Measurements from ENCODE around the gene TMPRSS11E.
"Not testable (repeated sequence)": the region's sequence is repeated elsewhere in the genome, so short reads cannot be mapped to it uniquely, and the experiment has no call there.

The TMPRSS11E gene

DNA sequence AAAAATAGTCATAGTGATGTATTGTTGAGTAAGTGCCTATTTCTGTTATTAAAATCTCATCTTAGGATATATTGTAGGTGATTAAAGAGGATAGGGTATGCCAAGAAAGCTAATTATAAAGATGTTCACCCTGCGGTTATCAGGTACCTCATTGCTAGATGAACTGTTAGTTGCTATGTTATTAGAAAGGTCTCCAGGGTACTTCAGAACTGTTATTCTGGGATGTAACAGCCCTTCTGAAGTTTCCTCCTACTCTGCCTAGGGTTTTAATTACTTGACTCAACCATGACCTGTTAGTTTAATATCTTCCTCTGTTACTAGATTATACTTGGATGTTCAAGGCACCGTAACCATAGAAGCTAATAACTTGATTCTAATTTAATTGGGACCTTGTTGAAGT, 15.4 kb downstream of the TMPRSS11E start:
- DNase-seq: no peak

GRCh38 chr4:68463796-68464195, 16.5 kb downstream of the TMPRSS11E start:
- no peak for DNase-seq

DNA sequence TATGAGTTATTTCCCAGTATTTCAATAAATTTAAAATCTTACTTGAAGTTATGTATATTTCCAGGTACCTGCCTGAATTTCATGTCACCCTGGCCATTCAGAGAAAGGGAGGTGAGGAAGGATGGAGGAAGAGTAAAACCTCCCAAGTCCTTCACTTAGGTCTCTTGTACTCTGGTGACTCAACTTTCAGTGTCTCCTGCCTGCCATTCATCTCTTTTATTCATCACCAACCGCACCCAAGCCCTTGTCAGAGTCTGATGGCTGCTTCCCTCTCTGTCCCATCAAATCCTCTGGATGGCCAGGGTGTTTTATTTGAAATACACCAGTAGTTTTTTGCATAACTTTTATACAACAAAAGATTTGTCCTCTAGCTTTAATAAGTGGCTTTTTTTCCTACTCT, 17.8 kb downstream of the TMPRSS11E start:
- DNase-seq: no peak

DNA sequence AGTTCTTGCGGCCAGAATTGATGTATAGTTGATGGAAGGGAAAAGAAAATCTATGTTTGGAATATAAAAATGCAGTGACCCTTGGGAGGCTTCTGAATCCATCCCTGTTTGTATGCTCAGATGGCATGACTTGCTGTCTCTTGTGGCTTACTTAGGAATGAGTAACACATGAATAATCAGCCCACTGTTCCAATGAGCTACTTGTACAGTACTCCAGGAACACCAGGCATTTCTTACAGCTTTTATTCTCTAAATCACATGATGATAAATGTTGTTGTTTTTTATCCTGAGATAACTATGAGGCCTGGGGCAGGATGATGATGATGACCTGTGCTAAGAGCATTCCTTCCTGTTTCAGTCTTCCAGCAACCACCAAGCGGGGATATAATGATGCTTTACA, 18.9 kb downstream of the TMPRSS11E start:
- DNase-seq: no peak

- DNase-seq: no peak
Observed at GRCh38 chr4:68466751-68467150, 19.5 kb downstream of the TMPRSS11E start.

GRCh38 chr4:68469482-68469881, 22.2 kb downstream of the TMPRSS11E start:
- DNase-seq: no peak

DNA sequence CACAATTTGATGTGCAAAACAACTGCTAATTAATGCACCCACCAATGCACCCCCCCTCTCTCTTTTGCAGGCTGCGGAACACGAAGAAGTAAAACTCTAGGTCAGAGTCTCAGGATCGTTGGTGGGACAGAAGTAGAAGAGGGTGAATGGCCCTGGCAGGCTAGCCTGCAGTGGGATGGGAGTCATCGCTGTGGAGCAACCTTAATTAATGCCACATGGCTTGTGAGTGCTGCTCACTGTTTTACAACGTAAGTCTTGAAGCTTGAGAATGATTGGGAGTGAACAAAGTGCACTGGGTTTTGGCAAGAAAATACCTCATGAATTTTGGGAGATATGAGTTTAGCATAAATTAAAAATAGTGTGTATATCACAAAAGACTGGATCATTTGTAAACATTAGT, 28.9 kb downstream of the TMPRSS11E start:
- no peak for DNase-seq

- no peak for DNase-seq
Observed at GRCh38 chr4:68489338-68489737, 42.1 kb downstream of the TMPRSS11E start.

- DNase-seq: no peak
Observed at GRCh38 chr4:68490826-68491457, 43.7 kb downstream of the TMPRSS11E start.

GRCh38 chr4:68494688-68495087, 47.4 kb downstream of the TMPRSS11E start:
- DNase-seq: peak; percentile 9

DNA sequence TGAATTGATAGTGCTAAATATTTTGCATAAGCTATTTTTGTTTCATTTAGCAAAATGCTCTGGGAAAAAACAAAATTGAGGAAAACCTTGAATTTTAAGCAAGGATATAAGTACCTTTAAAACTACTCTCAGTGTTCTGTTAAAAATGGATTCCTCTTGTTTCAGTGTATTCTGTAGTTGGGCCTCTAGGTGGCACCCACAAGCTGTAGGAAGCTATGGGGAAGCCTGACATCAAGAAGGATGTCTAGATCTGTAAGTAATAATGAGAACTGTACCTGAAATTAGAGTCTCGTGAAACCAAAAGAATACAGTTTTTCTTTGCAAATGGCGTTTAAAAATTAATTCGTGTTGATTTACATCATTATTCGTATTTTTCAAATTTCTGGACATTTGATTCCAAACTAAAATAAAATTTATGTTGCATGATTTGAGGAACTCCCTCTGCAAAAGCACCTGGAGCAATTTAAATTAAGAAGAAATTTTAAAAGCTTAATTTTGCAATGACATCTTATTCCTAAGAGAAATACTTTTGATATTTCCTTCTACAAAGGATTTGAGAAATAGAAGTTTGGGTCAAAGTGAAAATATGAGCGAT, 51.2 kb downstream of the TMPRSS11E start:
- DNase-seq: peak; percentile 52

DNA sequence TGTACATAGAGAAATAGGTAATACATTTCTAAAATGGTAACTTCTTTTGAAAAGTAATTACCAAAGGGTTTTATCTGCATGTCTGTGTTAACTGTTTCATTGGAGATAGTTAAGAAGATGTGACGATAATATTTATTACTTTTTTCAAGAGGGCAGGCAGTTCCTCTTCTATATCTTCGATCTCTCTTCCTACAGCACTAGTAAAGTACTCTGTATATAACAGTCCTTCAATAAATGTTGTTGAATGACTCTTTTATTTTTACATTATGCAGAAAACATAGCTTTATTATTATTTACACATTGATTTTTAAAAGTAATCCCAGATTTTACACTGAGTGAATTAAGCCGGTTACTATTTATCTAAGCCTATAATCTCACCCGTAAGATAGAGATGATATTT, 51.8 kb downstream of the TMPRSS11E start:
- DNase-seq: no peak

DNA sequence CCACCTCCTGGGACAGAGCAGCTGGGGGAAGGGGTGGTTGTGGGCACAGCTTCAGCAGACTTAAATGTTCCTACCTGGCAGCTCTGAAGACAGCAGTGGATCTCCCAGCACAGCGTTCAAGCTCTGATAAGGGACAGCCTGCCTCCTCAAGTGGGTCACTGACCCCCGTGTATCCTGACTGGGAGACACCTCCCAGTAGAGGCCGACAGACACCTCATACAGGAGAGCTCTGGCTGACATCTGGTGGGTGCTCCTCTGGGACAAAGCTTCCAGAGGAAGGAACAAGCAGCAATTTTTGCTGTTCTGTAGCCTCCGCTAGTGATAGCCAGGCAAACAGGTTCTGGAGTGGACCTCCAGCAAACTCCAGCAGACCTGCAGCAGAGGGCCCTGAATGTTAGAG, 56.2 kb downstream of the TMPRSS11E start:
- not testable (repeated sequence) for DNase-seq

DNA sequence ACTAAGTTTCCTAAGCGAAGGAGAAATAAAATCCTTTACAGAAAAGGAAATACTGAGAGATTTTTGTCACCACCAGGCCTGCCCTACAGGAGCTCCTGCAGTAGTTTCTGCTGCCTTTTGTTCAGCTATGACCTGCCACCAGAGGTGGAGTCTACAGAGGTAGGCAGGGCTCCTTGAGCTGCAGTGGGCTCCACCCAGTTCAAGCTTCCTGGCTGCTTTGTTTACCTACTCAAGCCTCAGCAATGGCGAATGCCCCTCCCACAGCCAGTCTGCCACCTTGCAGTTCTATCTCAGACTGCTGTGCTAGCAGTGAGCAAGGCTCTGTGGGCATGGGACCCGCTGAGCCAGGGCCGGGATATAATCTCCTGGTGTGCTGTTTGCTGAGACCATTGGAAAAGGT, 57.6 kb downstream of the TMPRSS11E start:
- DNase-seq: not testable (repeated sequence)

DNA sequence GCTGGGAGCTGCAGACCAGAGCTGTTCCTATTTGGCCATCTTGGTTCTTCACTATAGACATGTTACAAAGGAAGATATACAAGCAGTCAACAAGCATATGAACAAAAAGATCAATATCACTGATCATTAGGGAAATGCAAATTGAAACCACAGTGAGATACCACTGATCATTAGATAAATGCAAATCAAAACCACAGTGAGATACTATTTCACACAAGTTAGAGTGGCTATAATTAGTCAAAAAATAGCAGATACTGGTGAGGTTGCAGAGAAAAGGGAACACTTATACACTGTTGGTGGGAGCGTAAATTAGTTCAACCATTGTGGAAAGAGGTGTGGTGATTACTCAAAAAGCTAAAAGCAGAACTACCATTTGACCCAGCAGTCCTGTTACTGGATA, 58.2 kb downstream of the TMPRSS11E start:
- not testable (repeated sequence) for DNase-seq

DNA sequence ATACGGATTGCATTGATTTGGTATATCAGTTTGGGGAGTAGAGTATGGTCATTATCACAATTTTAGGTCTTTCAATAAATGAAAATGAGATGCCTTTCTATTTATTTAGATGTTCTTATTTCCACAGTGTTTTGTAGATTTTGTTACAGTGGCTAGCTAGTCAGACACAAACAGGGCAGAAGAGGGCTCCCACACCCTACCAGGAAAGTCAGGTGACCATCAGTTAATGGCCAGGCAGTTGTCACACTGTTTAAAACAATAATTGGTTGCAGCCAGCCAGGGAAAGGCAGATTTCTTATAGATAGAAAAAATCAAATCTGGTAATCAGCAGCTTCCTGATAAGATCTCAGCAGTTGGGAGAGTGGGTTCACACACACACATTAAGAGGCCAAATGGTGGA, 71.6 kb downstream of the TMPRSS11E start:
- no peak for DNase-seq

- DNase-seq: no peak
Observed at GRCh38 chr4:68520985-68521384, 73.7 kb downstream of the TMPRSS11E start.

DNA sequence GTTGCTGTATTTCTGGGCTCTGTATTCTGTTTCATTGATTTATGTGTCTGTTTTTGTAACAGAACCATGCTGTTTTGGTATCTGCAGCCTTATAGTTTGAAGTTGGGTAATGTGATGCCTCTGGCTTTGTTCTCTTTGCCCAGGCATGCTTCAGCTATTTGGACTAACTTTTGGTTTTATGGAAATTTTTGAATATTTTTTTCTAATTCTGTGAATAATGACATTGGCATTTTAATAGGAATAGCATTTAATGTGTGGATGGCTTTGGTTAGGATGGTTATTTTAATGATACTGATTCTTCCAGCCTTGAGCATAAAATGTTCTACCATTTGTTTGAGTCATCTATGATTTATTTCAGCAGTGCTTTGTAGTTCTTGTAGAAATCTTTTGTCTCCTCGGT, 75.0 kb downstream of the TMPRSS11E start:
- DNase-seq: not testable (repeated sequence)

DNA sequence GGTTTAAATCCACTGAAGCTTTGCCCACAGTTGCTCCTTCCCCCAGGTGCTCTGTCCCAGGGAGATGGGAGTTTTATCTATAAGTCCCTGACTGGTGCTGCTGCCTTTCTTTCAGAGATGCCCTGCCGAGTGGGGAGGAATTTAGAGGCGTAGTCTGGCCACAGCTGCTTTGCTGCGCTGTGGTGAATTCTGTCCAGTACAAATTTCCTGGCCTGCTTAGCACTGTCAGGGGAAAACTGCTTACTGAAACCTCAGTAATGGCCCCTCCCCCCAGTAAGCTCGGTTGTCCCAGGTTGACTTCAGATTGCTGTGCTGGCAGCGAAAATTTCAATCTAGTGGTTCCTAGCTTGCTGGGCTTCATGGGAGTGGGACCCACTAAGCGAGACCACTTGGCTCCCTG, 88.7 kb downstream of the TMPRSS11E start:
- no peak for DNase-seq

- DNase-seq: no peak
Observed at GRCh38 chr4:68536375-68536774, 89.1 kb downstream of the TMPRSS11E start.

DNA sequence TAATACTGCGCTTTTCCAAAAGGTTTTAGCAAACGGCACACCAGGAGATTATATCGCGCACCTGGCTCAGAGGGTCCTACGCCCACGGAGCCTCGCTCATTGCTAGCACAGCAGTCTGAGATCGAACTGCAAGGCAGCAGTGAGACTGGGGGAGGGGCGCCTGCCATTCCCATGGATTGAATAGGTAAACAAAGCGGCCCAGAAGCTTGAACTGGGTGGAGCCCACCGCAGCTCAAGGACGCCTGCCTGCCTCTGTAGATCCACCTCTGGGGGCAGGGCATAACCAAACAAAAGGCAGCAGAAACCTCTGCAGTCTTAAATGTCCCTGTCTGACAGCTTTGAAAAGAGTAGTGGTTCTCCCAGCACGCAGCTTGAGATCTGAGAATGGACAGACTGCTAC, 95.5 kb downstream of the TMPRSS11E start:
- not testable (repeated sequence) for DNase-seq
